ENCODE measurements around the gene NXPE1. TPM values are rescaled to one million over a fixed set of nuclear protein-coding genes. Genes with fewer than 3 reads are reported as not detected.

Gene NXPE1
- total RNA-seq, 1 donor from 2014 or later = not detected

GRCh38 chr11:114556135-114556534 lies 3.5 kb downstream of the NXPE1 start:
- DNase-seq (ENCODE audit: low spot score in 2 of 2, unreplicated experiment in 2 of 2) = no peak
- H3K4me3 Mint-ChIP-seq = no peak overlapping the region
- TF ChIP-seq CTCF (IDR thresholded peaks at IDR 0.05; ENCODE audit: unreplicated experiment) = no peak
- H3K27me3 Mint-ChIP-seq (ENCODE audit: low read depth) = peaks cover 1% of the 10 kb centered on the region
- peaks cover 5% of the 10 kb centered on the region for H3K4me1 Mint-ChIP-seq
- no peaks in the 10 kb centered on the region for H3K36me3 Mint-ChIP-seq
- no peak overlapping the region for H3K27ac Mint-ChIP-seq
- no peaks in the 10 kb centered on the region for H3K9me3 Mint-ChIP-seq

- Mint-ChIP-seq H3K27ac (no peak overlapping the region), H3K27me3 (ENCODE audit: low read depth) (peaks cover 1% of the 10 kb centered on the region), H3K4me1 (no peaks in the 10 kb centered on the region), H3K4me3 (no peak overlapping the region), H3K9me3 (no peaks in the 10 kb centered on the region), H3K36me3 (no peaks in the 10 kb centered on the region)
- DNase-seq (ENCODE audit: low spot score in 2 of 2, unreplicated experiment in 2 of 2) = no peak
- no peak for TF ChIP-seq CTCF (IDR thresholded peaks at IDR 0.05; ENCODE audit: unreplicated experiment)
These were observed 6.0 kb downstream of the NXPE1 start for GRCh38 chr11:114553642-114554041.

GRCh38 chr11:114551060-114551459 lies 8.6 kb downstream of the NXPE1 start:
- H3K27me3 Mint-ChIP-seq (ENCODE audit: low read depth) = peaks cover 1% of the 10 kb centered on the region
- DNase-seq (ENCODE audit: low spot score in 2 of 2, unreplicated experiment in 2 of 2) = no peak

GRCh38 chr11:114525682-114526081 lies 34.0 kb downstream of the NXPE1 start:
- TF ChIP-seq CTCF (IDR thresholded peaks at IDR 0.05; ENCODE audit: unreplicated experiment) = no peak
- H3K4me3 Mint-ChIP-seq = no peak overlapping the region
- H3K4me1 Mint-ChIP-seq = peaks cover 4% of the 10 kb centered on the region
- no peaks in the 10 kb centered on the region for H3K27me3 Mint-ChIP-seq (ENCODE audit: low read depth)
- H3K36me3 Mint-ChIP-seq = peaks cover 2% of the 10 kb centered on the region
- no peak for DNase-seq (ENCODE audit: low spot score in 2 of 2, unreplicated experiment in 2 of 2)
- peaks cover 31% of the 10 kb centered on the region for H3K9me3 Mint-ChIP-seq
- H3K27ac Mint-ChIP-seq = no peak overlapping the region

More at GRCh38 chr11:114551060-114551459, 8.6 kb downstream of the NXPE1 start:
- Mint-ChIP-seq H3K9me3 (no peaks in the 10 kb centered on the region), H3K4me3 (no peak overlapping the region), H3K27ac (no peak overlapping the region), H3K4me1 (no peaks in the 10 kb centered on the region), H3K36me3 (no peaks in the 10 kb centered on the region)
- TF ChIP-seq CTCF (IDR thresholded peaks at IDR 0.05; ENCODE audit: unreplicated experiment) = no peak

GRCh38 chr11:114524122-114524521 lies 35.6 kb downstream of the NXPE1 start:
- no peak for DNase-seq (ENCODE audit: low spot score in 2 of 2, unreplicated experiment in 2 of 2)
- no peak overlapping the region for H3K27ac Mint-ChIP-seq
- TF ChIP-seq CTCF (IDR thresholded peaks at IDR 0.05; ENCODE audit: unreplicated experiment) = no peak
- H3K27me3 Mint-ChIP-seq (ENCODE audit: low read depth) = no peaks in the 10 kb centered on the region
- H3K9me3 Mint-ChIP-seq = peaks cover 25% of the 10 kb centered on the region
- peaks cover 4% of the 10 kb centered on the region for H3K4me1 Mint-ChIP-seq
- H3K4me3 Mint-ChIP-seq = no peak overlapping the region
- peaks cover 2% of the 10 kb centered on the region for H3K36me3 Mint-ChIP-seq

- Mint-ChIP-seq H3K27ac (no peak overlapping the region), H3K36me3 (peaks cover 2% of the 10 kb centered on the region), H3K4me3 (no peak overlapping the region), H3K27me3 (ENCODE audit: low read depth) (no peaks in the 10 kb centered on the region), H3K9me3 (peaks cover 25% of the 10 kb centered on the region), H3K4me1 (peaks cover 4% of the 10 kb centered on the region)
- TF ChIP-seq CTCF (IDR thresholded peaks at IDR 0.05; ENCODE audit: unreplicated experiment) = no peak
- DNase-seq (ENCODE audit: low spot score in 2 of 2, unreplicated experiment in 2 of 2) = no peak
These were observed 36.9 kb downstream of the NXPE1 start for GRCh38 chr11:114522818-114523217.
